Nucleus accumbens (tissue), 56 donors: ENCODE data around the gene ZKSCAN7.
"Not testable (repeated sequence)": the region's sequence is repeated elsewhere in the genome, so short reads cannot be mapped to it uniquely, and the experiment has no call there.

ENCODE experiments used
- DNase-seq, 56 donors: peaks; one replicate each; lab custom pipeline; 2025; lab: John Stamatoyannopoulos, UW

Gene ZKSCAN7

DNA sequence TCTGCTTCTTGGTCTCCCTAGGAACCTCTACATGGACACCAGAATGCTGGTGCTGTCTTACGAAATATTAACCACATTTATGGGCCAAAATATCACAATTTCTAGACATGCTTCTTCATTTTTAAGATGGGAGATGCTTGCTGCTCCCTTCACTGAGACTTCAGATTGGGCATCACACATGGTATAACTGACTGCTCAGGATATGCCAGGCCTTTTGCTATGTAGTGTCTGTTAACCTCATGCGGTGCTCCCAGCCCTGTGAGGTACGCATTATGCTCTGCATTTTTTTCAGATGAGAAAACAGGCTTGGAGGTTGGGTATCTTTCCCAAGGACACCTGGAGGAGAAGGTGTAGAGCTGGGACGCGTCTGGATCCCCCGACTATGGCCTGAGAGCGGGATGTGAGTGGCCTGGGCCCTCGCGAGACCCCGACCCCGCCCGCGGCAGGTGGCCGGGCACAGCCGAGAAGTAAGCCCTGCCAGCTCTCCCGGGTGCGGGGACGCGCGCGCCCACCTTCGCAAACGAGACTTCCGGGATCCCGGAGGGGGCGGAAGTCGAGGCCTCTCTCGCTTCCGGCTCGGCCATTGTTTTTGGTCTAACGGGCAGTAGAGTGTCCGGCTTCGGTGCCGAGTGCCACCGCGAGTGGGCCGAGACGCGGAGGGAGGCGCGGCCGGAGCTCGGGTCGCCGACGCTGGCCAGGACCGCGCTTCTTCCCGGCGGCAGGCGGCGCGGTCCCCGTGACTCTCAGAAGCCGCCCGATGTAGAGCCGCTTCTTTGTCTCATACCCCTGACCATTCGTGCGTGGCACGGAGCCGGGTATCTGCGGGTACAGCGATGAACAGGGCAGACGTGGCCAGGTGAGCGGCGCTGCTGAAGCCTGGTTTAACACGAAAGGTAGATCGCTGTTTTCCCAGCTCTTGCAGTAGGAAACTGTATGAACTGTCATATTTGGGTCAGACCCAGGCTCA, at the start of gene ZKSCAN7:
Gene ZKSCAN7 (plus strand): TSS at position 568 of the 967 bp plus-strand sequence. CDS start 1,855 bp downstream, outside the sequence.
- DNase-seq = peak in 52 of 56 donors; percentile 12 to 80 (median 54)

DNA sequence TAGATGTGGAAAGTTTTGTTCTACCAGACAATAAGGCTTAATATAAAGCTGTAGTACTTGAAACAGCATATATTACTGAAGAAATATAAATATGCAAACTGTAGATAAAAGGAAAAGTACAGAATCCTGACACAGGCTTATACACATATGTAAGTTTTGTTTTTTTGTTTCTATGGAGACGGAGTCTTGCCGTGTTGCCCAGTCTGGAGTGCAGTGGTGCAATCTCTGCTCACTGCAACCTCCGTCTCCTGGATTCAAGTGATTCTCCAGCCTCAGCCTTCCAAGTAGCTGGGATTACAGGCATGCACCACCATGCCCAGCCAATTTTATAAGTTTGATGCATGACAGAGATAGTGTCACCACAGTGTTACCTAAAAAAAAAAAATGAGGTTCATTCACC, 48.4 kb upstream of the ZKSCAN7 start:
- DNase-seq = no peak

DNA sequence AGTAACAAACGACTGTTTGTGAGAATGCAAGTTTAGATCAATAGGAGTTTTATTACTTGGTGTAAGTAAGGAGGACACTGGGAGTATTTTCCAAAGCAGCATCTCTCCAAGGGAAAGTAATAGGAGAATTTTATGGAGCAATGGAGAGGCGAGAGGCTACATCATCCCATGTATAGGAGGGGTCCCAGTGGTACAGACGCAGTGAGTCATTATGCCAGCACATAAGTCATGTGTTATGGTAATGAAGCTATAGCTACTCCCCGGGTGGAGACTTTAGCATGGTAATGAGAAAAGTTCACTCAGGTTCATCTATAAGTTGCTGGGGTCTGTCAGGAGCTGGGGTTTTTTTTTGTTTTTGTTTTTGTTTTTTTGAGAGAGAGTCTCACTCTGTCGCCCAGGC, 48.0 kb upstream of the ZKSCAN7 start:
- DNase-seq = no peak

DNA sequence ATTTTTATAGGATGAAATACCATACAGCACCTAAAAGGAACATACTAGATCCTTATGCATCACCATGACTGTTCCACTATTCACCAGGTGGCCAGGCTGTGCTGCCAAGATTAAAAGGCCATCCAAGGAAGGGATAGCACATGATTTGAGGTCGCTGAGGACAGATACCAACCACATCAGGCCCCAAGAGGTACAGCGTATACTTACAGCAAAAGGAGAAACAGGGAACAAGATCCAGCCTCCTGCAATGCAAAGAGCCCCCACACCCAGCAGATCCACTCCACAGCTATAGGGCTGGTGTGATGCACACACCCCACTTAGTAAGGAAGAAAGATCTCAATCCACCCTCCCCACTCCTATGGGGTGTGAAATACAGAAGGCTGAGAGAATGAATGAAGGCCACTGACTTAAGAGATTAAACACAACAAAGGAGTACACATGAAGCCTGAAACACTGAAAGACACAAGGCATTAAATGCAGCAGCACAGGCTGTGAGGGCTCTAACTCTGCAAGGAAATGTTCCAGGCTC, 45.5 kb upstream of the ZKSCAN7 start:
- peak in 1 of 56 donors; percentile 4 for DNase-seq

DNA sequence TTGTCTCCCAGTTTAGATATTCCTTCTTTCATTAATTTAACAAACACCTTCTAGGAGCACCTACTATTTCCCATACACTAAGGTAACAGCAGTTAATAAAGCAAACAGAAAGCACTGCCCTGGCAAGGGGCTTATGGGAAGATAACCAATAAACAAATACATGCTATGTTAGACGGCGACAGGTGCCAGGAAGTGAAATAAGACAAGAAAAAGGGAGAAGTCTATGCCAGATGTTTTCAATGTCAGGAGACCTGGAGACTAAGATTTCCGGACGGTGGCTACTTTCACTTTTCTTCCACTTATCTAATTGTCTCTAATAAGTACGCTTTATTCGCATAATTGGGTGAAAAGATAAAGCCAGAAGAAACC, 45.0 kb upstream of the ZKSCAN7 start:
- no peak for DNase-seq

DNA sequence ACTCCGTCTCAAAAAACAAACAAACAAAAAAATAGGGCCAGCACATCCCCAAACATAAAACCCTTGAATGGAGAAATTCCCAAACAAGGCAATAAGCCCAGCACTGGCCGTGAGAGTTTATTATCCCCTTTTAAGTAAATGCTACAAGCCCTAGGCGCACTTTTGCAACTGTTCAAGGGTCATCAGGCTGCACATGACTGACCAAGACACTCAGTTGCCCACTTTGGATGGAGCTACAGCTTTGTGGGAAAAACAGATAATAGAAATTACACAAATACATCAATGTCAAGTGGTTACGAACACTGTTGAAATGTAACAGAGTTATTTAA, 43.8 kb upstream of the ZKSCAN7 start:
- DNase-seq = peak in 1 of 56 donors; percentile 22

DNA sequence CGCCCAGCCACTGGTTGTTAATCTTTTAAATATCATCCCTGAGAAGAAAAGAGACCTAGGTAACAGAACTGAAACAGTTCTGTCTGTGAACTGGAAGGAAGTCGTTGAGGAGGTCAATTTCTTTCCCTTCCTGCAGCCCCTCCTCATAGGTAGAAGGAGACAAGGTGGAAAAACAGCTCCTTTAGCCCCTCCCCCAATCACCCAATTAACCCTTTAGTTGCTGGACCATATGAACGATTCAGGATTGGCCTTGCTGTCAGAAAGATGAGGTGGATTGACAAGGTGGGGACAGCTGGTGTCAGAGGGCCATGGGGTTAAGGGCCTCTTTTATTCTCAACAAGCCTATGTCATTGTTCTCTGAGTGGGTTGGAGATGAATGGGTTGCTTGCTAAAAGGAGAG, 41.5 kb upstream of the ZKSCAN7 start:
- no peak for DNase-seq

DNA sequence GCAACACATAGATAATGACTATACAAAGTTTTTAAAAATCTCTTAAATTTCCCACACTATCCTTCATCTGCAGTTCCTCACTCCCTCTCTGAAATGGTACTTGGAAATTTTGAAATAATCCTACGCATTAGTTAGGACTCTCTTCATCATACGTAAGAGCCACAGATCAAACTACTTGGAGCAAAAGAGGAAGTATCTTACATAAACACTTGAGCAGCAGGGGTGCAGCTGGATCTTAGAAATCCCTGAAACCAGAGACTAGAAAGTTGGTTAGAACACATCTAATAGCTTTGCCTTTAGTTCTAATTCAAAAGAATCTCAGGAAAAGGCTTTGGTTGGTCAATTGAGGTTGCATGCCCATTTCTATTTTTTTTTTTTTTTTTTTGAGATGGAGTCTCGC, 38.8 kb upstream of the ZKSCAN7 start:
- no peak for DNase-seq

DNA sequence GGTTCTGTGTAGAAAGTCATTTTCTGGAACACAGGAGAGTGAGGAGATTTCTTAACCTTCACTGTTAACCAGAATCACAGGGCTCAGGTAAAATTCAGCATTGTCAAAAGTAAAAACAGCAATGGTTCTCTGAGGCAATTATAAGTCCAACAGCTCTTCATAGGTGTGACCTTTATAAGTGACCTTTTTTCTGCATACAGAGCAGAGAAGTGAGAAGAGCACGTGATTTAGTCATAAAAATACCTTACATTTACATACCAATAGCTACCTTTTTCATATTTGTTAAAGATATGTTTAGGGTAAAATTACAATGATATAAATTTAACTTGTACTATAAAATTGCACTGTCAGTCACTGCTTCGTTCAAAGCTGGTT, 36.2 kb upstream of the ZKSCAN7 start:
- no peak for DNase-seq

DNA sequence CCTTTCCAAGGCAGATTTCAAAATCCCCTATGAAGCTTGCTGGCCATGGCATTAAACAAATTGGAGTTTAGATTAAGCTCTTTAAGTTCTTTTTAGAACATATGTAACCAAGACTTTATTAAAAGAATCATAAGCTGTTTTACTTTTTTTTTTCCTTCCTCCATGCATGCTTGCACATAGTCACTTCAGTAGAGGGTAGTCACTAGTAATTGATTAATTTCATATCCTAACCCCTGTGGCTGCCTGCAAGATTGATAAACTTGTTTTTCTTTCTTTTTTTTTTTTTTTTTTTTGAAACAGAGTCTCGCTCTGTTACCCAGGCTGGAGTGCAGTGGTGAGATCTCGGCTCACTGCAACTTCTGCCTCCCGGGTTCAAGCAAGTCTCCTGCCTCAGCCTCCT, 33.3 kb upstream of the ZKSCAN7 start:
- DNase-seq = no peak

DNA sequence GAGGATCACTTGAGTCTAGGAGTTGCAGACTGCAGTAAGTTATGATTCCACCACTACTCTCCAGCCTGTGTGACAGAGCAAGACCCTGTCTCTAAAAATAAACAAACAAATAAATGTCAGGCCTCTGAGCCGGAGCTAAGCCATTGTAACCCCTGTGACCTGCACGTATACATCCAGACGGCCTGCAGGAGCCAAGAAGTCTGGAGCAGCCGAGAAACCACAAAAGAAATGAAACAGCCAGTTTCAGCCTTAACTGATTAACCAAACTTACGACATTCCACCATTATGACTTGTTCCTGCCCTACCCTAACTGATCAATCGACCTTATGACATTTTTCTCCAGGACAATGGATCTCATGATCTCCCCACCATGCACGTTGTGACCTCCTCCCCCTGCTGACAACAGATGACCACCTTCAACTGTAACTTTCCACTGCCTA, 32.5 kb upstream of the ZKSCAN7 start:
- DNase-seq = no peak

DNA sequence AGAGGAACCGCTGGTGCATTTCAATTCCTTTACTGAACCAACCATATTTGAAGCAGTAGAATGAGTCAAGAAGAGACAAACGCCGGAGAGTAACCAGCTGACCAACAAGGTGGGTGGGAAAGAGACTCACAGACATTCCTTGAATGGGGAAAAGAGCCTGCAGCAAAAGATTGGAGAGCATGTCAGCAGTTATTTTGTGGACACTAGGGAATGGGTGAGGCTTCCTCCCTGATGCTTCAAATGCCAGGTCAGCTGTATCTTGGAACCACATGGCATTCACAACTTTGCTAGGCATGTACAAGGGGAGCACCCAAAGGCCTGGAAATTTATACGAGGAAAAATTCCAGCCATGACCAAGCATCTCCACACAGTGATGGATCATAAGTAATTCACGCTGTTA, 29.9 kb upstream of the ZKSCAN7 start:
- DNase-seq = no peak

DNA sequence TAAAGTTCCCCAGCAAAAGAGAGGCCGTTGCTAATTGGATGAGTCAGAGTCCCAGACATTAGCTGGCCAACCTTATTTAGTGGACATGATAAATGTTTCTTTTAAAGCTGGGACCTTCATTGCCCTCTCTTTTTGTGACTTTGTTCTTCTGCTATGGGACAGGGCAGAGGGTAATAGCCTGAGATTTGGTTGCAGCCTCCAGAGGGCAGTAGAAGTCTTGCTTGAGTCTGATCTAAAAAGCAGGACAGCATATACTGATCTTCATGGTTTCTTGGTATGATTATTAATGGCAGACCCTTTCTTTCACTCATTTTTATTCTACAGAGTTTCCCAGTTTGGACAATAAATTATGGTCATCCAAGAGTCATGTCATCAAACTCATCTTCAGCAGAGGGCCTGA, 25.1 kb upstream of the ZKSCAN7 start:
- DNase-seq = no peak

DNA sequence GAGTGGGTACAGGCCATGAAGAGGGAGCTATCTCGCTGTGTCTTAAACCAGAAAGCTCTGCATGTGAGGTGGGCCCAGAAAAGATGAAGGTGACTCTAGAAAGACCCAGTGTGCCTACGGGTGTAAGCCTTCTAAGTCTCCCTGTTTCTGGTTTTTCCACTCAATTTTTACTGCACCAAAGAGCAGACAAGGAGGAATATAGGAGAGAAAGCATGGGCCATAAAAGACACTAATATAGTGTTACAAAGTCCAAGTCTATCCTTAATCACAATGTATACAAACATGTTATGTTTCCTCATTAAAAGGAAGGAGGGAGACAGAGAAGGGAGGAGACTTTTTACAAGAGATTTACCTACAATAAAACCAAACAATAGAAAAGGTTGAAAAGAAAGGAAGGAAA, 24.1 kb upstream of the ZKSCAN7 start:
- DNase-seq = no peak

DNA sequence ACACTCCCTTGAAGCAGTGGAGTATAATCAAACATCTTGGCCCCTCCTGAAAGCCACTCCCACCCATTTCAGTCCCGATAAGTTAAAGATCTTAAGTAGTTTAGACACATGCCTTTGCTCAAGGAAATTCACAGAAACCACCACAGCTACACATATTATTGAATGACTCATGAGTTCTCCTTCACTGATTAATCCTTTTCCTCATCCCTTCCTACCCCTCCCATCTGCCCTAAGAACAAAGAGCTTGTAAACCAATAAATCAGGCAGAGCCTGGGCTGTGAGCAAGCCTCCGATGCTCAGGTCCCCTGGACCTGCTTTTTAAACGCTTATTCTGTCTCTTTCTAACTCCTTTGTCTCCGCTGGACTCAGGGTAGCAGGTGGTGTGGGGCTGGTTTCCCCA, 20.3 kb upstream of the ZKSCAN7 start:
- DNase-seq = not testable (repeated sequence)

DNA sequence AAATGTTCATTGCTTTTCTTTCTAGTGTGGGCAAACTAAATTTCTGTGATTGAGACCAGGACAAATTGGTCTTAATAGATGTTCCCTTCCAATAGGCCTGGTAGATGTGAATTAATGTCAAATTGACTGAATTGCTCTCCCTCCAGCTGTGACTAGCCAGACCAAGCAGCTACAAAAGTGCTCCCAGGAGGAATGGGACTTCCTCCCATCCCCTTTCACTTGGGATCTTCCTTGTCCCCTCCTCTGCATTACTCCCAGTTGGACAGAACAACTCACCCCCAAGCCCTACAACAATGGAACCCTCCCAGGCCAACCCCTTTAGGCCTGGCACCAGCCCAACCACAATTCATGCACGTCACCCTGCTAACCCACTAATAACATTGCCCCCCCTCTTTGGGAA, 19.6 kb upstream of the ZKSCAN7 start:
- no peak for DNase-seq

DNA sequence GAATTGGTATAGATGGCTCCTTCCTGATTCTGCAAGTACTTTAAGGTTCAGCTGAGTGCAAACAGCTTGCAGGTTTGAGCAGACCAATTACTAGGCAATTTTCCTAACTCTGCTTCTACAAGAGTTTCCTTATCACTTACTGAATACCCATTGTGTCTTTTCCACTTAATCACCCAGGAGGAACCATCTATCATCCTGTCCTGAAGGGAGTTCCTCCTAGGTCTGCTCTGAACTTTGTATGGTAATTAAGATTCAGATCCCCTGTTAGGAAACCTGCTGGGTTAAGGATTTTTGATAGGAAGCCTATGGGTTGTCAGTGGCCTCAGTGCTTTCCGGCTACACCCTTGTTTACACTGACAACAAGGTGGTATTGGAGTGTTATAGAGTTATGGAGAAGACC, 10.2 kb upstream of the ZKSCAN7 start:
- not testable (repeated sequence) for DNase-seq

DNA sequence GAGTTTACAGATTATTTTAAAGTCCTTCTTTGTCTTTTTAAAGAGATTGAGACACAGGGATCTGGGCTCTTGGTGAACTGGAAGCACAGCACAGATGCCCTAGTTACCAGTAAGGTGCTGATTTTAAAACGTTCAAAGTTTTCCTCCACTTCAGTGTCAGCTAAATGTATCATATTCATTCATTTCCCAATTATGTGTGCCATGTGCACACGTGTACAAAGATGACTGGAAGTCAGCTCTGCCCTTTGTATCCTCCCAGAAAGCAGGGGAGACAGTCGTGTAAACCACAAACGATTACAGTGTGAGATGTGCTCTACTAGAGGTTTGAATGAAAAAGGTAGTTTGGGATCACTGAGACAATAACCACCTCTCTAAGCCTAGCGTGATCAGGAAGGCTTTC, 730 bp downstream of the ZKSCAN7 start:
- DNase-seq = peak in 1 of 56 donors; percentile 35

DNA sequence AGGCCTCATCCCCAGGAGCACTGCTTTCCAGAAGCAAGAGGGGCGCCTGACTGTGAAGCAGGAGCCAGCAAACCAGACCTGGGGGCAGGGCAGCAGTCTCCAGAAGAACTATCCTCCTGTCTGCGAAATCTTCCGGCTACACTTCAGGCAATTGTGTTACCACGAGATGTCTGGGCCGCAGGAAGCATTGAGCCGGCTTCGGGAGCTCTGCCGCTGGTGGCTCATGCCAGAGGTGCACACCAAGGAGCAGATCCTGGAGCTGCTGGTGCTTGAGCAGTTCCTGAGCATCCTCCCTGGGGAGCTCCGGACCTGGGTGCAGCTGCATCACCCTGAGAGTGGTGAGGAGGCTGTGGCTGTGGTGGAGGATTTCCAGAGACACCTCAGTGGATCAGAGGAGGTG, 2.1 kb downstream of the ZKSCAN7 start:
- DNase-seq = no peak

DNA sequence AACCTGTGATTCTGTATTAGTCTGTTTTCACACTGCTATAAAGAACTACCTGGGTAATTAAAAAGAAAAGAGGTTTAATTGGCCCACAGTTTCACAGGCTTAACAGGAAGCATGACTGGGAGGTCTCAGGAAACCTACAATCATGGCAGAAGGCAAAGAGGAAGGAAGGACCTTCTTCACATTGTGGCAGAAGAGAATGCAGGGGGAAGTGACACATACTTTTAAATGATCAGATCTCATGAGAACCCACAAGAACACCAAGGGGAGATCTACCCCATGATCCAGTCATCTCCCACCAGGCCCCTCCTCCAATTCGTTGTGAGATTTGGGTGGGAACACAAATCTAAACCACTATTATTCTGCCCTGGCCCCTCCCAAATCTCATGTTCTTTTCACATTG, 6.1 kb downstream of the ZKSCAN7 start:
- DNase-seq = no peak

DNA sequence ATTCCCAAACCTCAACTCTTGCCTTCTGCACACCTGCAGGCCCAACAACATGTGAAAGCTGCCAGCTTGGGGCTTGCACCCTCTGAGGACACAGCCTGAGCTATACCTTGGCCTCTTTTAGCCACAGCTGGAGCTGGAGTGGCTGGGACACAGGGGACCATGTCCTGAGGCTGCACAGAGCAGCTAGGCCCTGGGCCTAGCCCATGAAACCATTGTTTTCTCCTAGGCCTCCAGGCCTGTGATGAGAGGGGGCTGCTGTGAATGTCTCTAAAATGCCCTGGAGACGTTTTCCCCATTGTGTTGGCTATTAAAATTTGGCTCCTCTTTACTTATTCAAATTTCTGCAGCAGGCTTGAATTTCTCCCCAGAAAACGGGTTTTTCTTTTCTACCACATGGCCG, 7.2 kb downstream of the ZKSCAN7 start:
- DNase-seq = no peak

DNA sequence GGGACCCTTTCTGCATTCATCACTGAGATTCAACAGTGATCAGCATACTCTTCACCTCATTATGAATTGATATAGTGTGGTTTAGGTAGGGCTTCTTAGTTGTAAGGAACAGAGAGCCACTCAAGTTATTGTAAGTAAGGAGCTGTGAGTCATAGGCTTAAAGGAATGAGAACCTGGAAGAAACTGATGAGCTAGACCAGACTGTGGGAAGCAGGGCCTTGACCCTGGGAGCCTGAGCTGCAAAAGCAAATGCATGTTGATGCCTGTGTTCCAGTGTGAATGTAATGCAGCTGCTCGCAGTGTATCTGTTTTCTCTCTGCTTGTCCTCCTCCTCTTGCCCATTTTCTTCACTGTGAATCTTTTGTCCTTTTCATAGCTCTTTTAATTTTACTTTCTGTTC, 13.6 kb downstream of the ZKSCAN7 start:
- no peak for DNase-seq
